HEK293T (cell line): ENCODE measurements around the gene WWOX.

Experiments used
- CTBP1 ChIP-seq: fragments of 450-650 bp; IDR thresholded peaks from 2 replicates; pipeline ENCODE4 v1.6.1; 2016; ENCODE audit warnings: borderline replicate concordance
- ELF4 ChIP-seq: fragments of 450-650 bp; IDR thresholded peaks from 2 replicates; pipeline ENCODE4 v1.6.1; 2017; ENCODE audit warnings: antibody characterized with exemption
- FOXA1 ChIP-seq: fragments of 450-650 bp; IDR thresholded peaks from 2 replicates; pipeline ENCODE4 v1.6.1; 2016; ENCODE audit warnings: mild to moderate bottlenecking
- FOXM1 ChIP-seq: fragments of 450-650 bp; IDR thresholded peaks from 2 replicates; pipeline ENCODE4 v1.6.1; 2017; ENCODE audit warnings: mild to moderate bottlenecking, borderline replicate concordance
- HDGF ChIP-seq: fragments of 450-650 bp; IDR thresholded peaks from 2 replicates; pipeline ENCODE4 v1.6.1; 2017; ENCODE audit warnings: antibody characterized with exemption, borderline replicate concordance
- L3MBTL2 ChIP-seq: fragments of 450-650 bp; conservative IDR thresholded peaks from 2 replicates; pipeline ENCODE4 v1.6.1; 2016; ENCODE audit warnings: mild to moderate bottlenecking
- PKNOX1 ChIP-seq: fragments of 450-650 bp; IDR thresholded peaks from 2 replicates; pipeline ENCODE4 v1.6.1; 2016
- SP1 ChIP-seq: fragments of 450-650 bp; IDR thresholded peaks from 2 replicates; pipeline ENCODE4 v1.6.1; 2017
- SUZ12 ChIP-seq: fragments of 450-650 bp; IDR thresholded peaks from 2 replicates; pipeline ENCODE4 v1.6.1; 2016; ENCODE audit warnings: mild to moderate bottlenecking
- ZNF384 ChIP-seq: fragments of 450-650 bp; IDR thresholded peaks from 2 replicates; pipeline ENCODE4 v1.6.1; 2016

- TF ChIP-seq PKNOX1: no peak
- no peak for TF ChIP-seq SUZ12
- no peak for TF ChIP-seq CTBP1
- no peak for TF ChIP-seq ZNF384
- TF ChIP-seq FOXA1: no peak
- TF ChIP-seq ELF4: no peak
- TF ChIP-seq FOXM1: no peak
- no peak for TF ChIP-seq HDGF
- TF ChIP-seq L3MBTL2: no peak
- TF ChIP-seq SP1: no peak
Observed at GRCh38 chr16:79173919-79174318, 1074.5 kb downstream of the WWOX start.
